PC-3 (cell line): Measurements from ENCODE around the gene SLC37A4. TPM values are rescaled to one million over a fixed set of nuclear protein-coding genes. Genes with fewer than 3 reads are reported as not detected.

Experiments used
- ATAC-seq: fragments of 200-7000 bp; cut with Tn5 transposase; 2 replicates; pipeline ENCODE4 v1.9.1; 2020; ENCODE audit warnings: mild to moderate bottlenecking, moderate library complexity
- BruUV-seq: library from RNA; stranded (reverse); fragments of 400-500 nt; replicated peaks from 2 replicates; lab custom pipeline; 2021; lab: Mats Ljungman, UMichigan
- CTCF ChIA-PET: fragments of 300-600 bp; sonication (Branson Sonifier 250); formaldehyde crosslinking; loops from one replicate; lab custom pipeline; 2022; ENCODE audit warnings: antibody characterized with exemption; lab: Charles Lee
- POLR2A ChIA-PET: fragments of 300-600 bp; sonication (Branson Sonifier 250); formaldehyde crosslinking; loops from one replicate; lab custom pipeline; 2022; ENCODE audit warnings: antibody characterized with exemption; ENCODE audit not compliant: unreplicated experiment; lab: Charles Lee
- DNase-seq: peaks from one replicate; pipeline ENCODE4 v3.0.0-alpha.2; 2015
- H2AFZ ChIP-seq: fragments of 300-600 bp; sonication (generic); 2 replicates; pipeline ENCODE4 v1.6.0; 2016; ENCODE audit warnings: antibody characterized with exemption, low read length
- H3F3A ChIP-seq: fragments of 300-600 bp; sonication (generic); one replicate; pipeline ENCODE4 v1.6.0; 2017; ENCODE audit warnings: antibody characterized with exemption, low read length, control low read depth, mild to moderate bottlenecking; ENCODE audit not compliant: unreplicated experiment
- H3K27ac ChIP-seq: fragments of 300-600 bp; sonication (generic); 2 replicates; pipeline ENCODE4 v1.5.1; 2016; ENCODE audit warnings: mild to moderate bottlenecking, low read length
- H3K27me3 ChIP-seq: fragments of 300-600 bp; sonication (generic); 2 replicates; pipeline ENCODE4 v1.6.1; 2016; ENCODE audit warnings: low read length, mixed read lengths
- H3K36me3 ChIP-seq: fragments of 300-600 bp; sonication (generic); 2 replicates; pipeline ENCODE4 v1.6.1; 2016; ENCODE audit warnings: low read depth, mixed run types, low read length, mixed read lengths
- H3K4me1 ChIP-seq: fragments of 300-600 bp; sonication (generic); 2 replicates; pipeline ENCODE4 v1.5.1; 2016; ENCODE audit warnings: low read length; ENCODE audit not compliant: insufficient read depth
- H3K4me2 ChIP-seq: fragments of 300-600 bp; sonication (generic); 2 replicates; pipeline ENCODE4 v1.6.0; 2016; ENCODE audit warnings: low read length
- H3K4me3 ChIP-seq: fragments of 300-600 bp; sonication (generic); 2 replicates; pipeline ENCODE4 v1.5.1; 2016; ENCODE audit warnings: mild to moderate bottlenecking, low read length, mixed read lengths
- H3K79me2 ChIP-seq: fragments of 300-600 bp; sonication (generic); 2 replicates; pipeline ENCODE4 v1.6.1; 2017; ENCODE audit warnings: low read length, mixed read lengths
- H3K9ac ChIP-seq: fragments of 300-600 bp; sonication (generic); 2 replicates; pipeline ENCODE4 v1.6.0; 2016; ENCODE audit warnings: mild to moderate bottlenecking, low read length
- H3K9me2 ChIP-seq: fragments of 300-600 bp; sonication (generic); replicated peaks from 2 replicates; pipeline ENCODE4 v1.6.1; 2016; ENCODE audit warnings: mixed run types, low read length, mixed read lengths
- H3K9me3 ChIP-seq: fragments of 300-600 bp; sonication (generic); 2 replicates; pipeline ENCODE4 v1.6.1; 2016; ENCODE audit warnings: low read length, mixed read lengths
- H4K20me1 ChIP-seq: fragments of 300-600 bp; sonication (generic); 2 replicates; pipeline ENCODE4 v1.6.1; 2016; ENCODE audit warnings: low read length, mixed read lengths
- EZH2 ChIP-seq: fragments of 300-600 bp; sonication (generic); IDR thresholded peaks from one replicate; pipeline ENCODE4 v1.6.1; 2017; ENCODE audit warnings: antibody characterized with exemption, mild to moderate bottlenecking, low read length; ENCODE audit not compliant: unreplicated experiment
- EZH2phosphoT487 ChIP-seq: fragments of 300-600 bp; sonication (generic); IDR thresholded peaks from 2 replicates; pipeline ENCODE4 v1.6.1; 2018; ENCODE audit warnings: mild to moderate bottlenecking, antibody characterized with exemption, low read length, borderline replicate concordance
- intact Hi-C: fragments of 100-400 bp; cut with micrococcal nuclease; formaldehyde crosslinking; loops from 2 replicates; pipeline ENCODE4 v1.9.0; 2023
- total RNA-seq: library from RNA; depleted of rRNA; stranded (reverse); fragments of >200 nt; gene quantifications from 2 replicates; pipeline ENCODE4 v1.2.3, GENCODE V29; 2014
- TF ChIP-seq, protein P1 (sequence below): fragments of 300-600 bp; sonication (generic); conservative IDR thresholded peaks from 2 replicates; pipeline ENCODE4 v1.5.1; 2017; ENCODE audit warnings: antibody characterized with exemption, low read depth, mild to moderate bottlenecking, low read length

The SLC37A4 gene
- total RNA-seq, 1 experiment from 2014 or later: 31.4 TPM

DNA sequence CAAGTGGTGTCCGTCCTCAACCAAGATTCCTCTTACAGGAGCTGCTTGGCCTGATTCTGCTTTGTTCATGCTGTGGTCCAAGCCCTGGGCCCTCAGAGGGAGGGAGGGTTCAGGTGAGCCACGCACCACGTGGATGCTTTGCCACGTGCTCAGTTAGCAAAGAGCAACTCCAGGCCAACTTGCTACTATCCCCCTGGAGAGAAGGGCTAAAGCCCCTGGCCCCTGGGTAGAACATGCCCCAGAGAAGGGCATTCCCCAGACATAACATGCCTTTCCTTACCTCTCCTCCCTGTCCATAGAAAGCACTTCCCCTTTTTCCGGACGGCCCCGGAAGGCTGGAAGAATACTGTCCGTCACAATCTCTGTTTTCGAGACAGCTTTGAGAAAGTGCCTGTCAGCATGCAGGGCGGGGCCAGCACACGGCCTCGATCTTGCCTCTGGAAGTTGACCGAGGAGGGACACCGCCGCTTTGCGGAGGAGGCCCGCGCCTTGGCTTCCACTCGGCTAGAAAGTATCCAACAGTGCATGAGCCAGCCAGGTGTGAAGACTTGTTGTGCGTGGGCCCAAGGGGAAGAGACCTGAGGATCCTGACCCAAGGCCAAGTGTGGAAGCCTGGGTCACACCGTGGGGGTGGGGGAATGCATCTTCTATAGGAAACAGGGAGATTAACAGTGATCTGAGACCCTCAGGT is 50.3 kb downstream of the SLC37A4 start:
- no peak overlapping the region for H3K9ac ChIP-seq
- H2AFZ ChIP-seq: no peak overlapping the region

DNA sequence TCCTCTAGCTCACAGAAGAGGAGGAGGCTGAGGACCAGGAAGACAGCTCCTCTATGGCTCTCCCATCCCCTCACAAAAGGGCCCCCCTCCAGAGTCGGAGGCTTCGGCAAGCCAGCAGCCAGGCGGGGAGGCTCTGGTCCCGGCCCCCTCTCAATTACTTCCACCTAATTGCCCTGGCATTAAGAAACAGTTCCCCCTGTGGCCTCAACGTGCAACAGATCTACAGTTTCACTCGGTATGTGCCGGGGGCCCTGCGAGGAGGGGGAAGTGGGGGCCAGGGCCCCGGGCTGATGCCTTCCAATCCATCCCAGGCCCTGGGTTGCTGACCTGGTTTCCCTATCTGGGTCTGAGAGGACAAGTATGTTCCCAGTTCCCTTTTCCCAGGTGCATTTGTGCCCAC is 51.2 kb downstream of the SLC37A4 start:
- H3K27me3 ChIP-seq: no peaks in the 10 kb centered on the region
- no peaks in the 10 kb centered on the region for H3K9me3 ChIP-seq
- H3K27ac ChIP-seq: no peak overlapping the region
- intact Hi-C loops: no loop called here
- ChIA-PET POLR2A (no interaction called here), CTCF (no interaction called here)
- H3K4me3 ChIP-seq: no peak overlapping the region
- no peak for DNase-seq
- no peaks in the 10 kb centered on the region for H3K9me2 ChIP-seq
- no peaks in the 10 kb centered on the region for H4K20me1 ChIP-seq
- H3F3A ChIP-seq: no peaks in the 10 kb centered on the region
- no peak overlapping the region for H2AFZ ChIP-seq
- BruUV-seq: no TSS peak
- no peak overlapping the region for H3K9ac ChIP-seq
- H3K36me3 ChIP-seq: no peaks in the 10 kb centered on the region
- H3K4me1 ChIP-seq: no peaks in the 10 kb centered on the region
- H3K79me2 ChIP-seq: no peaks in the 10 kb centered on the region
- H3K4me2 ChIP-seq: no peak overlapping the region
- TF ChIP-seq EZH2 (no peak), EZH2phosphoT487 (no peak)
- TF ChIP-seq, protein P1, sequence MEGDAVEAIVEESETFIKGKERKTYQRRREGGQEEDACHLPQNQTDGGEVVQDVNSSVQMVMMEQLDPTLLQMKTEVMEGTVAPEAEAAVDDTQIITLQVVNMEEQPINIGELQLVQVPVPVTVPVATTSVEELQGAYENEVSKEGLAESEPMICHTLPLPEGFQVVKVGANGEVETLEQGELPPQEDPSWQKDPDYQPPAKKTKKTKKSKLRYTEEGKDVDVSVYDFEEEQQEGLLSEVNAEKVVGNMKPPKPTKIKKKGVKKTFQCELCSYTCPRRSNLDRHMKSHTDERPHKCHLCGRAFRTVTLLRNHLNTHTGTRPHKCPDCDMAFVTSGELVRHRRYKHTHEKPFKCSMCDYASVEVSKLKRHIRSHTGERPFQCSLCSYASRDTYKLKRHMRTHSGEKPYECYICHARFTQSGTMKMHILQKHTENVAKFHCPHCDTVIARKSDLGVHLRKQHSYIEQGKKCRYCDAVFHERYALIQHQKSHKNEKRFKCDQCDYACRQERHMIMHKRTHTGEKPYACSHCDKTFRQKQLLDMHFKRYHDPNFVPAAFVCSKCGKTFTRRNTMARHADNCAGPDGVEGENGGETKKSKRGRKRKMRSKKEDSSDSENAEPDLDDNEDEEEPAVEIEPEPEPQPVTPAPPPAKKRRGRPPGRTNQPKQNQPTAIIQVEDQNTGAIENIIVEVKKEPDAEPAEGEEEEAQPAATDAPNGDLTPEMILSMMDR: no peak
- no peak for ATAC-seq

More for the DNA sequence above, 50.3 kb downstream of the SLC37A4 start:
- ChIA-PET CTCF (no interaction called here), POLR2A (no interaction called here)
- Histone ChIP-seq H3K4me1 (no peaks in the 10 kb centered on the region), H3K27ac (no peak overlapping the region), H3K79me2 (no peaks in the 10 kb centered on the region), H3K9me3 (no peaks in the 10 kb centered on the region), H3K27me3 (no peaks in the 10 kb centered on the region), H3K4me3 (no peak overlapping the region), H4K20me1 (no peaks in the 10 kb centered on the region), H3K4me2 (no peak overlapping the region), H3F3A (no peaks in the 10 kb centered on the region), H3K36me3 (no peaks in the 10 kb centered on the region), H3K9me2 (no peaks in the 10 kb centered on the region)
- BruUV-seq: no TSS peak
- ATAC-seq: no peak
- TF ChIP-seq EZH2 (no peak), EZH2phosphoT487 (no peak)
- TF ChIP-seq, protein P1: no peak
- intact Hi-C loops: no loop called here
- DNase-seq: no peak

DNA sequence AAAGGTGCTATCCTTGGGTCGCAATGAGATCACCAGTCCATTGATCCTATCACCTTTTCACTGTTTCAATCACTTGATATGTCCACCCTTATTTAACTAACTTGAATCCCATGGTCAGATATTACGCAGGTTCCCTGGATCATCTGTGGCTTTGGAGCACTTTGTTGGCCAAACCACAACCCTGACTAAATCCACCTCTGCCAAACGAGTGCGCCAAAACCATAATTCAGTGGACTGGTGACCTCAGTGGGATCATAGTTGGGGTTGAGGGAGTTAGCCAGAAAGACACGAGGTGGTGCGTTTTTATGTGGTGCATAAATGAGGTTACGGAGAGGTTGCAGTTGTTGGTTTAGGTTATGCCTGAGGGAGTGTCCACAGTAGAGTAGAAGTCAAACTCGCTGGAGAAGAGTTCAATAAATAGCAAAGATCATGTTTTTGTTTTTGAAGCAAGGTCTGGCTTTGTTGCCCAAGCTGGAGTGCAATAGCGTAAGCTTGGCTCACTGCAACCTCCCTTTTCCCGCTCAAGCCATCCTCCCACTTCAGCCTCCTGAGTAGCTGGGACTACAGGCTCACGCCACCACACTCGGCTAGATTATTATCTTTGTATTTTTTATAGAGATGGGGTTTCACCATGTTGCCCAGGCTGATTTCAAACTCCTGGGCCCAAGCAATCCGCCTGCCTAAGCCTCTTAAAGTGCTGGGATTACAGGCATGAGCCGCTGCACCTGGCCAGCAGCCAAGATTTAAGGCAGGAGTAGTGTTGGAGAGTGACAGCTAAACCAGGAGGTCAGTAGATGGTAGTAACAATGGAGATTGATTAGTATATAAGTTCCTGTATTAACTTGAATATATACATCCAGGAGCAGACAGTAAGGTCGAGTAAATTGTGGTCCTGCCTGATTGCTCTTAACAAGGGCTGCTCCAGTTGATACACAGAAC is 54.6 kb downstream of the SLC37A4 start:
- Histone ChIP-seq H3K79me2 (no peaks in the 10 kb centered on the region), H3K36me3 (no peaks in the 10 kb centered on the region), H3K9me2 (no peaks in the 10 kb centered on the region), H3K4me1 (no peaks in the 10 kb centered on the region), H3K4me2 (no peak overlapping the region), H3K4me3 (no peak overlapping the region), H3K27me3 (no peaks in the 10 kb centered on the region), H2AFZ (no peak overlapping the region), H3K27ac (no peak overlapping the region), H4K20me1 (no peaks in the 10 kb centered on the region), H3K9ac (no peak overlapping the region), H3F3A (no peaks in the 10 kb centered on the region), H3K9me3 (no peaks in the 10 kb centered on the region)
- BruUV-seq: no TSS peak
- DNase-seq (peak; percentile 19), ATAC-seq (no peak)
- intact Hi-C loops: no loop called here
- TF ChIP-seq, protein P1: no peak
- TF ChIP-seq EZH2phosphoT487 (no peak), EZH2 (no peak)
- POLR2A ChIA-PET: no interaction called here
- CTCF ChIA-PET: no interaction called here
